Posterior vena cava (tissue), 2 donors: ENCODE results near the gene CEP162. TPM values are rescaled to one million over a fixed set of nuclear protein-coding genes. Genes with fewer than 3 reads are reported as not detected.
"Not testable (repeated sequence)": the region's sequence is repeated elsewhere in the genome, so short reads cannot be mapped to it uniquely, and the experiment has no call there.

ENCODE experiments used
- DNase-seq: peaks from one replicate; pipeline ENCODE4 v3.0.0-alpha.2; 2020; ENCODE audit warnings: low spot score
- intact Hi-C, 2 donors: fragments of 100-400 bp; cut with DNase I; formaldehyde crosslinking; loops; one replicate each; pipeline versions ENCODE4 v1.14.1 to v1.14.2; 2022 to 2023
- total RNA-seq, 2 donors: library from RNA; stranded (reverse); fragmentation: NEBNext Ultra II Directional; extraction: Animal tissue kit (Norgen Biotek cat#: 25700); gene quantifications; one replicate each; pipeline ENCODE4 v1.2.1, GENCODE V29; 2021
- donor health status: DM: yes; HTN: yes; CAD: no.
- donor health status: DM: yes; HTN: yes; CAD: no.

The CEP162 gene
- total RNA-seq, 2 donors from 2014 or later: 9.4 to 11.8 TPM

- DNase-seq, intact Hi-C loops: not testable (repeated sequence)
Observed at GRCh38 chr6:84105215-84105924, 122.1 kb downstream of the CEP162 start.

- no peak for DNase-seq
- intact Hi-C loops: no loop called here
Observed at GRCh38 chr6:84103029-84103428, 124.4 kb downstream of the CEP162 start.

- no peak for DNase-seq
- intact Hi-C loops: no loop called here
Observed at GRCh38 chr6:84095156-84095555, 132.3 kb downstream of the CEP162 start.

- no peak for DNase-seq
- intact Hi-C loops: no loop called here
Observed at GRCh38 chr6:84093441-84094435, 133.7 kb downstream of the CEP162 start.

- intact Hi-C loops: loop anchor here in 1 of 2 donors (10.0 kb wide), 1 partner anchor 565 kb away; no protein-coding TSS in a partner anchor
- no peak for DNase-seq
Observed at GRCh38 chr6:84089552-84089951, 137.9 kb downstream of the CEP162 start.

GRCh38 chr6:84089081-84089480, 138.4 kb downstream of the CEP162 start:
- no peak for DNase-seq
- intact Hi-C loops: loop anchor here in 1 of 2 donors (10.0 kb wide), 1 partner anchor 566 kb away; no protein-coding TSS in a partner anchor

GRCh38 chr6:84086545-84087429, 140.7 kb downstream of the CEP162 start:
- no peak for DNase-seq
- intact Hi-C loops: loop anchor here in 1 of 2 donors (10.0 kb wide), 1 partner anchor 568 kb away; no protein-coding TSS in a partner anchor

GRCh38 chr6:84086056-84086455, 141.4 kb downstream of the CEP162 start:
- intact Hi-C loops: loop anchor here in 1 of 2 donors (10.0 kb wide), 1 partner anchor 569 kb away; no protein-coding TSS in a partner anchor

GRCh38 chr6:84084705-84085104, 142.7 kb downstream of the CEP162 start:
- not testable (repeated sequence) for DNase-seq
- intact Hi-C loops: loop anchor here in 1 of 2 donors (10.0 kb wide), 1 partner anchor 570 kb away; no protein-coding TSS in a partner anchor

More at GRCh38 chr6:84086056-84086455, 141.4 kb downstream of the CEP162 start:
- no peak for DNase-seq

- intact Hi-C loops: loop anchor here in 1 of 2 donors (10.0 kb wide), 1 partner anchor 572 kb away; no protein-coding TSS in a partner anchor
- DNase-seq: no peak
Observed at GRCh38 chr6:84082689-84083265, 144.7 kb downstream of the CEP162 start.

- intact Hi-C loops: loop anchor here in 1 of 2 donors (10.0 kb wide), 1 partner anchor 574 kb away; no protein-coding TSS in a partner anchor
- DNase-seq: no peak
Observed at GRCh38 chr6:84081222-84081621, 146.2 kb downstream of the CEP162 start.

- intact Hi-C loops: no loop called here
- no peak for DNase-seq
Observed at GRCh38 chr6:84078335-84078734, 149.1 kb downstream of the CEP162 start.

GRCh38 chr6:84077645-84078044, 149.8 kb downstream of the CEP162 start:
- intact Hi-C loops: no loop called here
- no peak for DNase-seq

- no peak for DNase-seq
- intact Hi-C loops: no loop called here
Observed at GRCh38 chr6:84074988-84075781, 152.3 kb downstream of the CEP162 start.
